NCI-H128 (cell line): ENCODE results near the gene GRK6.

Experiments used
- DNase-seq: peaks from one replicate; lab custom pipeline; 2025; ENCODE audit not compliant: unreplicated experiment; lab: John Stamatoyannopoulos, UW

The GRK6 gene

GRCh38 chr5:177452688-177453638 lies 26.5 kb downstream of the GRK6 start:
- no peak for DNase-seq

GRCh38 chr5:177453852-177454396 lies 27.4 kb downstream of the GRK6 start:
- no peak for DNase-seq

- peak; percentile 73 for DNase-seq
These were observed 28.0 kb downstream of the GRK6 start for GRCh38 chr5:177454397-177455035.

GRCh38 chr5:177455036-177455660 lies 28.7 kb downstream of the GRK6 start:
- DNase-seq: peak; percentile 57

- DNase-seq: peak; percentile 56
These were observed 29.4 kb downstream of the GRK6 start for GRCh38 chr5:177455661-177456590.

- no peak for DNase-seq
These were observed 30.1 kb downstream of the GRK6 start for GRCh38 chr5:177456591-177456964.

- DNase-seq: peak; percentile 44
These were observed 30.7 kb downstream of the GRK6 start for GRCh38 chr5:177456976-177457851.

- DNase-seq: no peak
These were observed 31.6 kb downstream of the GRK6 start for GRCh38 chr5:177457852-177458681.

GRCh38 chr5:177458912-177459350 lies 32.5 kb downstream of the GRK6 start:
- DNase-seq: no peak

GRCh38 chr5:177459357-177459756 lies 32.9 kb downstream of the GRK6 start:
- no peak for DNase-seq

GRCh38 chr5:177459819-177460628 lies 33.5 kb downstream of the GRK6 start:
- DNase-seq: no peak

GRCh38 chr5:177462021-177462670 lies 35.7 kb downstream of the GRK6 start:
- DNase-seq: no peak

- no peak for DNase-seq
These were observed 38.6 kb downstream of the GRK6 start for GRCh38 chr5:177465044-177465443.

GRCh38 chr5:177466861-177467260 lies 40.4 kb downstream of the GRK6 start:
- DNase-seq: no peak

- DNase-seq: no peak
These were observed 41.0 kb downstream of the GRK6 start for GRCh38 chr5:177467436-177467835.

GRCh38 chr5:177468329-177468684 lies 41.8 kb downstream of the GRK6 start:
- no peak for DNase-seq
